Measurements from ENCODE around the gene SYT2. TPM values are rescaled to one million over a fixed set of nuclear protein-coding genes. Genes with fewer than 3 reads are reported as not detected.

Gene SYT2
- total RNA-seq, 4 donors from 2014 or later: under 0.01 to 0.38 TPM; not detected in 2

DNA sequence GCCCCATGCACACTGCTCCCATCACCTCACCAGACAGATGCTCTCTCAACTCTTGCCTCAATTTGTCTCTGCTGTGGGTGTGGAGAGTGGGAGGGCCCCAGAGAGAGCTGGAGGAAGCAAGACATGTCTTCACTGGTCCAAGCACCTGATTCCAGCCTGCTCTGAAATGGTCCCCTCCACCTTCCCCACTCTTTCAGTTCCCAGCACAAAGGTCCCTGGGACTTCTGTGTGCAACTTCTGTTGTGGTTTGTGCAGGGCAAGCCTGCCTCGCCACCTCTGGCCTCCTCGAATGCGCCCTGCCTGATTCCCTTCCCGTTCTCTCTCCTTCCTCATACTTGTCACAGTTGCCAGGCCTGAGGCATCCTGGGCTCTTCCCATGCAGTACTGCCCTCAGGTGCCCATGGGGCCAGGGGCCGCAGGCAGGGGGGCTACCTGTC, 119.3 kb downstream of the SYT2 start:
- TF ChIP-seq, protein P1, sequence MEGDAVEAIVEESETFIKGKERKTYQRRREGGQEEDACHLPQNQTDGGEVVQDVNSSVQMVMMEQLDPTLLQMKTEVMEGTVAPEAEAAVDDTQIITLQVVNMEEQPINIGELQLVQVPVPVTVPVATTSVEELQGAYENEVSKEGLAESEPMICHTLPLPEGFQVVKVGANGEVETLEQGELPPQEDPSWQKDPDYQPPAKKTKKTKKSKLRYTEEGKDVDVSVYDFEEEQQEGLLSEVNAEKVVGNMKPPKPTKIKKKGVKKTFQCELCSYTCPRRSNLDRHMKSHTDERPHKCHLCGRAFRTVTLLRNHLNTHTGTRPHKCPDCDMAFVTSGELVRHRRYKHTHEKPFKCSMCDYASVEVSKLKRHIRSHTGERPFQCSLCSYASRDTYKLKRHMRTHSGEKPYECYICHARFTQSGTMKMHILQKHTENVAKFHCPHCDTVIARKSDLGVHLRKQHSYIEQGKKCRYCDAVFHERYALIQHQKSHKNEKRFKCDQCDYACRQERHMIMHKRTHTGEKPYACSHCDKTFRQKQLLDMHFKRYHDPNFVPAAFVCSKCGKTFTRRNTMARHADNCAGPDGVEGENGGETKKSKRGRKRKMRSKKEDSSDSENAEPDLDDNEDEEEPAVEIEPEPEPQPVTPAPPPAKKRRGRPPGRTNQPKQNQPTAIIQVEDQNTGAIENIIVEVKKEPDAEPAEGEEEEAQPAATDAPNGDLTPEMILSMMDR (IDR thresholded peaks at IDR 0.05): no peak
- no peak for TF ChIP-seq POLR2A (IDR thresholded peaks at IDR 0.05)
- no peaks in the 10 kb centered on the region for H3K9me3 ChIP-seq
- H3K36me3 ChIP-seq: no peaks in the 10 kb centered on the region
- intact Hi-C loops (cut with DNase I): no loop called here
- peak overlapping the region in 1 of 3 donors; percentile 72 for H3K27ac ChIP-seq
- H3K4me1 ChIP-seq: peaks cover 23 to 40% of the 10 kb centered on the region in 2 donors
- WGBS, 2 donors: 90% methylated on average over 5 of the region's 5 CpGs
- H3K27me3 ChIP-seq: no peaks in the 10 kb centered on the region
- H3K4me3 ChIP-seq (replicated peaks in 1 of 3): no peak overlapping the region
- no peak for DNase-seq

- no peak for TF ChIP-seq POLR2A (IDR thresholded peaks at IDR 0.05)
- TF ChIP-seq, protein P1 (IDR thresholded peaks at IDR 0.05): no peak
- Histone ChIP-seq H3K9me3 (no peaks in the 10 kb centered on the region), H3K27me3 (no peaks in the 10 kb centered on the region), H3K4me1 (peaks cover 25 to 44% of the 10 kb centered on the region in 2 donors), H3K27ac (peak overlapping the region in 2 of 3 donors; percentile 71 to 72), H3K4me3 (replicated peaks in 1 of 3) (no peak overlapping the region), H3K36me3 (no peaks in the 10 kb centered on the region)
- intact Hi-C loops (cut with DNase I): no loop called here
- DNase-seq: no peak
- WGBS, 2 donors: 90 to 96% methylated on average over 4 of the region's 4 CpGs
Observed at GRCh38 chr1:202590126-202590525, 120.1 kb downstream of the SYT2 start.

GRCh38 chr1:202589190-202589930, 120.9 kb downstream of the SYT2 start:
- no peaks in the 10 kb centered on the region for H3K9me3 ChIP-seq
- 41 to 43% methylated on average over 6 to 7 of the region's 8 CpGs for WGBS, 2 donors
- DNase-seq: peak; percentile 73 to 83
- peak in 1 of 2 donors; percentile 30 for TF ChIP-seq POLR2A (IDR thresholded peaks at IDR 0.05)
- TF ChIP-seq, protein P1 (IDR thresholded peaks at IDR 0.05): peak in 2 of 6 experiments; percentile 12 to 19
- no peaks in the 10 kb centered on the region for H3K36me3 ChIP-seq
- H3K4me3 ChIP-seq (replicated peaks in 1 of 3): no peak overlapping the region
- H3K27me3 ChIP-seq: no peaks in the 10 kb centered on the region
- peaks cover 25 to 44% of the 10 kb centered on the region in 2 donors for H3K4me1 ChIP-seq
- H3K27ac ChIP-seq: peak overlapping the region; percentile 66 to 72 (median 71)
- intact Hi-C loops (cut with DNase I): no loop called here

DNA sequence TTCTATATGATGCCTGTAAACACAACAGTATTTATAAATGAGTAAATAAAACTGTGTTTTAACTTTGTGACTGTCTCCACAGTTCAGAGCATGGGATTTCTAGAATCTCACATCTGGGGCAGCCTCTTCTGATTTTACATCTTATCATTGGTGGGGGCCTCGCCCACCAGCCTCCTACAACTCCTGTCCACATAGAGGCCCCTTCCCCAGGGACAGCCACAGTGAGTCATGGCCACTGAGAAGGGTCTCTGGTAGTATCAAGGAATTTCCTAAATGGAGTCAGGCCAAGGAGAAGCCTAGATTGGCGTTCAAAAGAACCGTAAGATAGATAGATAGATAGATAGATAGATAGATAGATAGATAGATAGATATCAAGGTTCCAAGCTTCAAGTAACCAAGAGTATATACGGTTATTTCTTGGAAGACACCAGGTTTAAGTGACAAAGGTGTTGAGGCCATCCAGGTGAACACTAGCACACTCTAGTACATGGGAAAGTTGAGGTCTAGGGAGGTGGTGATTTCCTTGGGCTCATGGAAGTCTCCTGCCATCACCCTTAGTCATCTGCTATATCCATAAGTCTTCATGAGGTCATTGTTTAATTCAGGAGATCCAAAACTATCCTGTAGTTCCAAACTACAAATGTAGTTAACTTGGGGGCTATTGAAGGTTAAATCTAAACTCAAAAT, 121.6 kb downstream of the SYT2 start:
- Histone ChIP-seq H3K9me3 (no peaks in the 10 kb centered on the region), H3K27ac (peak overlapping the region; percentile 64 to 72 (median 71)), H3K36me3 (no peaks in the 10 kb centered on the region), H3K4me1 (peaks cover 25 to 44% of the 10 kb centered on the region in 2 donors), H3K4me3 (replicated peaks in 1 of 3) (no peak overlapping the region), H3K27me3 (no peaks in the 10 kb centered on the region)
- no peak for TF ChIP-seq POLR2A (IDR thresholded peaks at IDR 0.05)
- TF ChIP-seq, protein P1 (IDR thresholded peaks at IDR 0.05): no peak
- 90 to 93% methylated on average over 4 of the region's 4 CpGs for WGBS, 2 donors
- intact Hi-C loops (cut with DNase I): no loop called here
- DNase-seq: no peak

Measured in thyroid gland (tissue), 4 donors.